ENCODE data around the gene NACA2.
"Not testable (repeated sequence)": the region's sequence is repeated elsewhere in the genome, so short reads cannot be mapped to it uniquely, and the experiment has no call there.

The NACA2 gene

DNA sequence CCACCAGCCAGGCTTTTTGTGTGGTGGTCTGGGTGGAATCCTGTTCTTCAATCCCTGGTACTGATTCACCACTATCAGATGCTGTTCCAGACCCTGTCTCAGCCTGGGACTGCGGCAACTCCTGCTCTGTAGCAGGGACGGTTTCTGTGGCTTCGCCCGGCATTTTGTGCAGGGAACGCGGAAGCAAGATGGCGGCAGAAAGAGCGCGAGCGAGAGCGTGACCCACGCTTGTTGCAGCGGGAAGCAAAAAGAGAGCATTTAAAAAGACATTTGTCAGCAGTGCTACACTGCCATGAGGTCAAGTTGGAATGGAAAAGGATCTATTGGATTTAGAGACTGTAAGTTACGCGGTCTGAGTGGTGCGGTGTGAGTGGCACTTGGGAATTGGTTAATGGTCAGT, at the start of gene NACA2:
TSS of gene NACA2 (minus strand) at position 202 of the 400 bp plus-strand sequence. CDS start at position 163, 39 bp downstream.
- DNase-seq (ENCODE audit: insufficient read length, low spot score), result no peak
- FAIRE-seq, result no peak

DNA sequence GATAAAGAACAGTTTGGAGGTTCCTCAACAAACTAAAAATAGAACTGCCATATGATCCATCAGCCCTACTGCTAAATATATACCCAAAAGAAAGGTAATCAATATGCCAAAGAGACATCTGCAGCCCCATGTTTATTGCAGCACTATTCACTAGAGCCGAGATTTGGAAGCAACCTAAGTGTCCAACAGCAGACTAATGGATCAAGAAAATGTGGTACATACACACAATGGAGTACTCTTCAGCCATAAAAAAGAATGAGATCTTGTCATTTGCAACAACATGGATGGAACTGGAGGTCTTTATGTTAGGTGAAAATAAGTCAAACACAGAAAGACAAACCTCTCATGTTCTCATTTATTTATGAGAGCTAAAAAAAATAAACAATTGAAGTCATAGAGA, 48.8 kb upstream of the NACA2 start:
- FAIRE-seq (no peak), DNase-seq (ENCODE audit: insufficient read length, low spot score) (no peak)

DNA sequence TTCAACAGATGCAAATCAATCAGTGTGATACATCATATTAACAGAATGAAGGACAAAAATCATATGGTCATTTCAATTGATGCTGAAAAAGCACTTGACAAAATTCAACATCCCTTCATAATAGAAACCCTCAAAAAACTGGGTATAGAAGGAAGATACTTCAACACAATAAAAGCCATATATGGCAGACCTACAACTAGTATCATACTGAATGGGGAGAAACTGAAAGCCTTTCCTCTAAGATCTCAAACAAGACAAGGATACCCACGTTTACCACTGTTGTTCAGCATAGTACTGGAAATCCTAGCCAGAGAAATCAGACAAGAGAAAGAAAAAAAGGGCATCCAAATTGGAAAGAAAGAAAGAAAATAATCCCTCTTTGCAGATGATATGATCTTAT, 47.1 kb upstream of the NACA2 start:
- no peak for FAIRE-seq
- no peak for DNase-seq (ENCODE audit: insufficient read length, low spot score)

DNA sequence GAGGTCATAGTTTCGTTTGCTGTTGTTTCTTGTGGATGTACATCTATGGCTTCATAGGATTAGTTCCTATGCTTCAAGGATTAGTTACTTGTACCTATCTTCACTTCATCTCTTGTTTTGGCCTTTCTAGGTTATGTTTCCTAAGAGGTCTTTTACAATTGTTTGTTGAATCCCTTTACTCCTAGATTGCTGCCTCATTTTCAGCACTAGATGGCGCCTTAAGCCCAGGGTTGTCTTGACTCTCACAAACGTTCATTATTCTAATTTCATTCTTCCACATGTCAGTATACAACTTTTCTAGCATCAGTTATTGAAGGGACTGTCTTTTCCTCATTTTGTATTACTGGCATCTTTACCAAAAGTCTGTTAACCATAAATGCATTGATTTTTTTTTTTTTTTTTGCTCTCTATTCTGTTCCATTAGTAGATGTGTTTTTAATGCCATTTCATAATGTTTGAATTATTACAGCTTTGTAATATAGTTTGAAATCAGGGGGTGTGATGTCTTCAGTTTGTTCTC, 45.0 kb upstream of the NACA2 start:
- DNase-seq (ENCODE audit: insufficient read length, low spot score), result peak; percentile 38
- FAIRE-seq, result peak; percentile 79

DNA sequence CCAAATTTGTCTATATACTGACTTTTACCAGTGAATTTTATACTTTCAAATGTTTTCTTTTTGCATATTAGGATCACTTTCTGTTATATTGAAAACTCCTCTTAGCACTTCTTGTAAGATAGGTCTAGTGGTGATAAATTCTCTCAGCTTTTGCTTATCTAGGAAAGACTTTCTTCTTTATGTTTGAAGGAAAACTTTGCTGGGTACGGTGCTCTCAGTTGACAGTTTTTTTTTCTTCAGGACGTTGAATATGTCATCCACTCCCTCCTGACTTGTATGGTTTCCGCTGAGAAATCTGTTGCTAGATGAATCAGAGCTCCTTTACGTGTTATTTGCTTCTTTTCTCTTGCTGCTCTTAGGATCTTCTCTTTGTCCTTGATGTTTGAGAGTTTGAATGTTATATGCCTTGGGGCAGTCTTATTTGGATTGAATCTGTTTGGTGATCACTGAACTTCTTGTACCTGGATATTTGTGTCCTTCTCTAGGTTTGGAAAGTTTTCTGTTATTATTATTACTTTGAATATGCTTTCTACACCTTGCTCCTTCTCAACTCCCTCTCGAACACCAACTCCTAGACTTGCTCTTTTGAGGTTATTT, 44.0 kb upstream of the NACA2 start:
- no peak for FAIRE-seq
- DNase-seq (ENCODE audit: insufficient read length, low spot score), result no peak

DNA sequence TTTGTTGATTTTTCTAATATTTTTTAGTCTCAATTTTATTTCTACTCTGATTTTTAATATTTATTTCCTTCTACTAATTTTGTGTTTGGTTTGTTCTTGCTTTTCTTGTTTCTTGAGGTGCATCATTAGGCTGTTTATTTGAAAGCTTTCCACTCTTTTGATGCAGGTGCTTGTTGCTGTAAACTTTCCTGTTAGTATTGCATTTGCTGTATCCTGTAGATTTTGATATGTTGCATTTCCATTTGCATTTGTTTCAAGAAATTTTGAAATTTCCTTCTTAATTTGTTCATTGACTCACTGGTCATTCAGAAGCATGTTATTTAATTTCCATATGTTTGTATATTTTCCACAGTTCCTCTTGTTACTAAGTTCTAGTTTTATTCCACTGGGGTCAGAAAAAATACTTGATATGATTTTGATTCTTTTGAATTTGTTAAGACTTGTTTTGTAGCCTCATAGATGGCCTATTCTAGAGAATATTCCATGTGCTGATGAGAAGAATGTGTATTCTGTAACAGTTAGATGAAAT, 43.1 kb upstream of the NACA2 start:
- DNase-seq (ENCODE audit: insufficient read length, low spot score) (no peak), FAIRE-seq (no peak)

DNA sequence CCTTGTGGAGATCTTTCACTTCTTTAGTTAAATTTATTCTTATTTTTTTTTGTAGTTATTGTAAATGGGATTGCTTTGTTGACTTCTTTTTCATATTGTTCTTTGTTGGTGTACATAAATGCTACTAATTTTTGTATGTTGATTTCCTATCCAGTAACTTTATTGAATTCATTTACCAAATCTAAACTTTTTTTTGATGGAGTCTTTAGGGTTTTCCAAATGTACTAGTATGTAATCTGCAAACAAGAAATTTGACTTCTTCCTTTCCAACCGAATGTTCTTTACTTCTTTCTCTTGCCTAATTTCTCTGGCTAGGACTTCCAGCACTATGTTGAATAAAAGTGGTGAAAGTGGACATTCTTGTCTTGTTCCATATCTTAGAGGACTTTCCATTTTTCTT, 41.8 kb upstream of the NACA2 start:
- FAIRE-seq (no peak), DNase-seq (ENCODE audit: insufficient read length, low spot score) (no peak)

DNA sequence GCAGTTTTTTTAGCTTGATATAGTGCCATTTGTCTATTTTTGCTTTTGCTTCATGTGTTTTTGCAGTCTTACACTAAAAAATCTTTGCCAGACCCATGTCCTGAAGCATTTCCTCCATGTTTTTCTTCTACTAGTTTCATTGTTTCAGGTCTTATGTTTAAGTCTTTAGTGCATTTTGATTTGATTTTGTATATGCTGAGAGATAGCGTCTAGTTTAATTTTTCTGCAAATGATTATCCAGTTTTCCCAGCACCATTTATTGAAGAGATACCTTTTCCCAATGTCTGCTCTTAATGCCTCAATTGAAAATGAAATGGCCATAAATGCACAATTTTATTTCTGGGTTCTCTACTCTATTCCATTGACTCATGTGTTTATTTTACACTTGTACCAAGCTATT, 40.8 kb upstream of the NACA2 start:
- DNase-seq (ENCODE audit: insufficient read length, low spot score) (no peak), FAIRE-seq (no peak)

DNA sequence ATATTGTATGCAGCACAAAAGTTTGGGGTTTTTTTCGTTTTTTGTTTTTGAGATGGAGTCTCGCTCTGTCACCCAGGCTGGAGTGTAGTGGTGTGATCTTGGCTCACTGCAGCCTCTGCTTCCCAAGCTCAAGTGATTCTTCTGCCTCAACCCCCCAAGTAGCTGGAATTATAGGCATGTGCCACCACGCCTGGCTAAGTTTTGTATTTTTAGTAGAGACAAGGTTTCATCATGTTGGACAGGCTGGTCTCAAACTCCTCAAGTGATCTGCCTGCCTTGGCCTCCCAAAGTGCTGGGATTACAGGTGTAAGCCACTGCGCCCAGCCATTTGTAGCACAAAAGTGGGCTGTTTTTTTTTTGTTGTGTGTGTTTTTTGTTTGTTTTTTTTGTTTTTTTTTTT, 37.1 kb upstream of the NACA2 start:
- DNase-seq (ENCODE audit: insufficient read length, low spot score); FAIRE-seq: not testable (repeated sequence)

DNA sequence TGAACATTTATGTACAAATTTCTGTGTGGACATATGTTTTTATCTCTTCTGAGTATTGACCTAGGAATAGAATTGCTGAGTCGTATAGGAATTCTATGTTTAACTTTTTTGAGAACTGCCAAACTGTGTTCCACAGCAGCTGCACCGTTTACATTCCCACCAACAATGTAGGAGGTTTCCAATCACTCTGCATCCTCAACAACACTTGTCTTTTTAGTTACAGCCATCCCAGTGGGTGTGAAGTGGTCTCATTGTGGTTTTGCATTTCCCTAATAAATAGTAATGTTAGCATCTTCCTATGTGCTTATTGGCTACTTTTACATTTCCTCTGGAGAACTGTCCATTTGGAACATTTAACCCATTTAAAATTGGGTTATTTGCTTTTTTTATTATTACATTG, 36.6 kb upstream of the NACA2 start:
- FAIRE-seq, result peak; percentile 58
- no peak for DNase-seq (ENCODE audit: insufficient read length, low spot score)

DNA sequence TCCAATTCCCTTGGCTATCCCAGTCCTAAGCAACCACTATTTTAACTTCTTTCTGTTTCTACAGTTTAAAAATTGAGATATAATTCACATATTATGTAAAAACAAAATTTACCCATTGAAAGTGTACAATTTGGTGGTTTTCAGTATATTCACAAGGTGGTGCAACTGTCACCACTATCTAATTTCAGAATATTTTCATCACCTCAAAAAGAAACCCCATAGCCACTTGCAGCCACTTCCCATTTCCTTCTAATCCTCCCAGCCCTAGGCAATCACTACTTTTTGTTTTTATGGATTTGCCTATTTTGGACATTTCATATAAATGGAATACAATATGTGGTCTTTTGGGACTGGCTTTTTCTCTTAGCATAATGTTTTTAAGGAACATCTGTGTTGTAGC, 36.1 kb upstream of the NACA2 start:
- DNase-seq (ENCODE audit: insufficient read length, low spot score) (no peak), FAIRE-seq (no peak)

DNA sequence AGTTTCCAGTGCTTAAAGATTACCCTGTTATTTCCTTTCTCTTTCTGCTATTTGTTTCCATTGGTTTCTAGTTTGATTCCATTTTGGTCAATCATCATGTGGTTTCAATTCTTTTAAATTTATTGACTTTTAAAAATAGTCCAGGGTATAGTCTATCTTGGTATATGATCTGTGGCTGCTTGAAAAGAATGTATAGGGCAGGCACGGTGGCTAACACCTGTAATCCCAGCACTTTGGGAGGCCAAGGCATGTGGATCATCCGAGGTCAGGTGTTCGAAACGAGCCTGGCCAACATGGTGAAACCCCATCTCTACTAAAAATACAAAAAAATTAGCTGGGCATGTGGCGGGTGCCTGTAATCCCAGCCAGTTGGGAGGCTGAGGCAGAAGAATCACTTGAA, 34.5 kb upstream of the NACA2 start:
- FAIRE-seq (no peak), DNase-seq (ENCODE audit: insufficient read length, low spot score) (no peak)

DNA sequence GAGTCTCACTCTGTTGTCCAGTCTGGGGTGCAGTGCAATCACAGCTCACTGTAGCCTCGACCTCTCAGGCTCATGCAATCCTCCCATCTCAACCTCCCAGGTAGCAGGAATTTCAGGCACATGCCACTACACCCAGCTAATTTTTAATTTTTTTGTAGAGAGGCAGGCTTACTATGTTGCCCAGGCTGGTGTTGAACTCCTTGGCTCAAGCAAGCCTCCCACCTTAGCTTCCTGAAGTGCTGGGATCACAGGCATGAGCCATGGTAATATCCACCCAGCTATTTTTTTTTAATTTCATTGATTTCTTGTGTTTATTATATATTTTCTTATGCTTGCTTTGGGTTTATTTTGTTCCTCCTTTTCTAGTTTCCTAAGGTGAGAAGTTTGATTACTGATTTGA, 33.9 kb upstream of the NACA2 start:
- no peak for DNase-seq (ENCODE audit: insufficient read length, low spot score)
- FAIRE-seq, result no peak

DNA sequence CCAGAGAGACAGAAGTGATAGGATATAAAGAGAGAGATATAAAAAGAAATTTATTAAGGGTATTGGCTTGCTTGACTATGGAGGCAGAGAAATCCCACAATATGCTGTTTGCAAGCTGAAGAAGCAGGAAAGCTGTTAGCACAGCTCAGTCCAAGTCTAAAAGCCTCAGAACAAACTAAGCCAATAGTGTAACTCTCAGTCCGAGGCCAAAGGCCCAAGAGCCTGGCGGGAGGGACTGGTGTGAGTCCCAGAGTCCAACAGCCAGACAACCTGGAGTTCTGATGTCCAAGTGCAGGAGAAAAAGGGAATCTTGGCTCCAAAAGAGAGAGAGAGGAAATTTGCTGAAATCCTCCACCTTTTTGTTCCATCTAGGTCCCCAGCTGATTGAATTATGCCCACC, 30.3 kb upstream of the NACA2 start:
- FAIRE-seq (peak; percentile 4), DNase-seq (ENCODE audit: insufficient read length, low spot score) (no peak)

DNA sequence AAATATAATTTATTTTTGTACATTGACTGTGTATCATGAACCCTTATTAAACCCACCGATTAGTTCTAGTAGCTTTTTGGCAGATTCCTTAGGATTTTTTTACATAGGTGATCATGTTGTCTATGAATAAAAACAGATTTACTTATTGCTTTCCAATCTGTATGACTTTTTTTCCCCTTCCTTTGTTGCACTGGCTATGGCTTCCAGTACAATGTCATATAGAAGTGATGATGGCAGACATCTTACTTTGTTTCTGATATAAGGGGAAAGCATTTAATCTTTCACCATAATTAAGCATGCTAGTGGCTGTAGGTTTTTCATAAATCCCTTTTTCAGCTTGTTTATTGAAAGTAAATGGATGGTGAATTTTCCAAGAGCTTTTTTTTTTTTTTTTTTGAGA, 28.9 kb upstream of the NACA2 start:
- FAIRE-seq (no peak), DNase-seq (ENCODE audit: insufficient read length, low spot score) (no peak)

DNA sequence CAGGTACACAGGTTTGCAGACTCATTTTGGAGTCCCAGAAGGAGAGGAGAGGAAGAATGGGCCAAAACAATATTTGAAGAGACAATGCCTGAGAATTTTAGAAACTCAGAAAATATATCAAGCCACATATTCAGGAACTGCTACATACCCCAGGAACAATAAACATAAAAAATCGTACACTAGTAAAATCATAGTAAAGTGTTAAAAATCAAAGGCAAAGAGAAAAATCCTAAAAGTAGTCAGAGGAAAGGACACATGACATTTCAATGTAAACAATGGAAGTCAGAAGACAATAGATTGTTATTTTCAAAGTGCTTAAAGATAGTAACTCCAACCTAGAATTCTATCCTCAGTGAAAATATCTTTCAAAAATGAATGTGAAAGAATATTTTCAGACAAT, 28.5 kb upstream of the NACA2 start:
- DNase-seq (ENCODE audit: insufficient read length, low spot score) (no peak), FAIRE-seq (no peak)

DNA sequence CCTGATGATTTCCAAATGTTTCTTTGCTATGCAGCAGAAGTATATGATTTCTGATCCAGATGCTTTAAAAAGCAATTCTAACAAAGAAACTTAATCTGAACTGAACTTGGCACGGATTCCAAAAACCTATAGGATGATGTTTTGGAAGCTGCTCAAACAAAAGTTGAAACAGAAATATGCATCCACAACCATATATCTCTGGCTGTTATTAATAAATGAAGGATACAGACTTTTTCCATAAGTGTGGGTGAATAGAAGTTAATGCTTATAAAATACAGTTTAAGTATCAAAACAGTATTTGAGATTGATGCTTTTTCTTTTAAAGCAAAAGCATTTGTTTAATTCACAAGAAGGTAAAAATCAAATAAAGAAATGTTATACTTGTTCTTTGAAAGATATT, 27.9 kb upstream of the NACA2 start:
- no peak for DNase-seq (ENCODE audit: insufficient read length, low spot score)
- FAIRE-seq, result no peak

DNA sequence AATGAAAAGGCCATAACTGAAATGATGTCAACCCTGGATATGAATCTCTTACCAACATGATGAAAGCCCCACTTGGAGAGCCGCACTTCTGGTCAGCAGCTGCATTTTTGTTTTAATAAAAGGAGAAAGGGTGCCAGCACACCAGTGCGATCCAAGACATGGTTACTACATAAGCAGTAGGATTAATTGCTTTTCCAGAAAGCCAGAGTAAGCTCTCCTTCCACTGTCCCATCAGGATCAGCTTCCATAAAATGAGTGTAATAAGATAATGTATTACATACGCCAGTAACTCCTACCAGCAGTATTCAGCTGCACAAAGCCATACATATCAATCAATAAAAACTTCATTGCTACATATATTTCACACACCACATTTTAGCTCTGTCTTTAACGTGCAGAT, 26.3 kb upstream of the NACA2 start:
- DNase-seq (ENCODE audit: insufficient read length, low spot score), result no peak
- peak; percentile 40 for FAIRE-seq

DNA sequence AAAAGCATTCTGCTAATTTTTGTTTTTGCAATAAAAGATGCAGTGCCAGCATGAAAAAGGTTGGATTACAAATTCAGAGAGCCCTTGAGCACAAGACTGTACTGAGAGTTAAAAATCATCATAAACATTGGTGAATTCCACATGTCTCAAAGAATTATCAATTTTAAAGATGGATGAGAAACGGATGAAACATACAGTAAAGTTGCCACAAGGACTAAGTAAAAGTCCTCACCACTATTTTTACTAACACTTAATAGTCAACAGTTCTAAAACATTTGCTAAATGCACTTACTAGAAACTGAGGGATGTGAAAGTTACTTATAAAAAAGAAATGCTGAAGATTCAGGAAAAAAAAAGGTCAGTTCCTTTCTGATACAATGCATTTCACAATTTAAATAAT, 25.8 kb upstream of the NACA2 start:
- FAIRE-seq (no peak), DNase-seq (ENCODE audit: insufficient read length, low spot score) (no peak)

DNA sequence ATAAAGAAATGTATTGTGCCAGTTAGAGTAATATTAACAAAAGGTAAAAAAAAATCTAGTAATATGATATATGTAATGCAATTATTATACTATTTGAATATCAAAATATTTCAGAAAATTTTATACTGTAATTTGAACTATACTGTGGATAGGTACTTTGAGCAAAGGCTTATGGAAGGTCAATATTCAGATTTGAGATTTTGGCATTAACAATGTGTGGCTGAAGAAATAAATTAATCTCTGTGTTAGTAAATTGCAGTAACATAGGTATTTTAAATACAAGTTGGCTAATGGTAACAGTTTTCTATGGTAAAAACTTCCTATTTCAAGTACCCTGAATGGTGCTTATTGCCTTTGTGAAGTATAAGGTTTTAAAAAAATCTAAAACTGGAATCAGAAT, 23.2 kb upstream of the NACA2 start:
- DNase-seq (ENCODE audit: insufficient read length, low spot score) (no peak), FAIRE-seq (no peak)

DNA sequence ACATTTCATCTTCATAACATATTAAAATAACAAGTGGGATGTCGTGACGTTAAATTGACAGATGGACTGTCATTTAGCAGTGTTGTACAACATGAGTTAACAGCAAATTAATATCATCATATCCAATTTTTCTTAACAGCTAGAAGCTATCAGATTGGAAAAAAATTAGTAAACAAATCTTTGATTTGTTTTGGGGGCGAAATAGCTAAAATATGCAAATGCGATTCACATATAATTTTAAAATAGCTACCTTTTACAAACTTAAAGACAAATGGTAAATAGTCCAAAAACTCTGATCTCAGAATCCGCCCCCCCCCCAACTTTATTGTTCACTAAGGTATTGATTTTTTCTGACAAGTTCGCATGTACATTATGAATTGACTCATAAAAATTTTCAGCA, 20.3 kb upstream of the NACA2 start:
- DNase-seq (ENCODE audit: insufficient read length, low spot score) (no peak), FAIRE-seq (no peak)

DNA sequence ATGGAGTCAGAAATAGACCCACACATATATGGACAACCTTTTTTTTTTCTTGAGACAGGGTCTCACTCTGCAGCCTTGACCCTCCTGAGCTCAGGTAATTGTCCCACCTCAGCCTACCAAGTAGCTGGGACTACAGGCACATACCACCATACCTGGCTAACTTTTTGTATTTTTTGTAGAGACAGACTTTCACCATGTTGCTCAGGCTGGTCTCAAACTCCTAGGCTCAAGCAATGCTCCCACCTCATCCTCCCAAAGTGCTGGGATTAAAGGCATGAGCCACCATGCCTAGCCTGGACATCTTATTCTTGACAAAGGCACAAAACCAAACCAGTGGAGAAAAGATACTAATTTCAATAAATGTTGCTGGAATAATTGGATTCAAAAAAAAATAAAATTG, 14.7 kb upstream of the NACA2 start:
- FAIRE-seq, result no peak
- DNase-seq (ENCODE audit: insufficient read length, low spot score), result no peak

DNA sequence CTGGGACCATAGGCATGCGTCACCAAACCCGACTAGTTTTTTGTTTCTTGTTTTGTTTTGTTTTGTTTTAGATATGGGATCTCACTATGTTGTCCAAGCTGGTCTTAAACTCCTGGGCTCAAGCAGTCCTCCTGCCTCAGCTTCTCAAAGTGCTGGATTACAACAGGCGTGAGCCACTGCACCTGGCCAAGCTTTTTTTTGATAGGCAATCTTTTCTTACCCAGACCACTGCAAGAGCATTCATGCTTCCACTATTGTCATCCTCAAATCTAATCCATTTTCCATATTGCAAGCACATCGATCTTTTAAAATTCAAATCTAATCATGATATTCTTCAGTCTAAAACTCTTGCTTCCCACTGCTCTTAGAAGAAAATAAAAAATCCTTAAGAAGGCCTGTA, 10.3 kb upstream of the NACA2 start:
- FAIRE-seq (no peak), DNase-seq (ENCODE audit: insufficient read length, low spot score) (no peak)
